Astrocyte (in vitro differentiated cells and primary cell): ENCODE measurements around the gene SYNM. TPM values are rescaled to one million over a fixed set of nuclear protein-coding genes. Genes with fewer than 3 reads are reported as not detected.

Source experiments
- DNase-seq: peaks from one replicate; pipeline ENCODE4 v3.0.0-alpha.2; 2010; ENCODE audit warnings: low read depth
- FAIRE-seq: peaks from 2 replicates; lab custom pipeline; 2011; peaks lifted over from hg19 to GRCh38; lab: Jason Lieb, UNC
- H2AFZ ChIP-seq: 2 replicates; pipeline ENCODE4 v1.6.0; 2012; ENCODE audit warnings: low read depth, low read length, inconsistent platforms
- H3K27ac ChIP-seq: 2 replicates; pipeline ENCODE4 v1.5.1; 2011; ENCODE audit warnings: low read depth, low read length, inconsistent platforms
- H3K27me3 ChIP-seq: 2 replicates; pipeline ENCODE4 v1.6.0; 2011; ENCODE audit warnings: low read length, inconsistent platforms; ENCODE audit not compliant: insufficient read depth
- H3K36me3 ChIP-seq: 2 replicates; pipeline ENCODE4 v1.5.1; 2011; ENCODE audit warnings: low read length, inconsistent platforms; ENCODE audit not compliant: insufficient read depth
- H3K4me1 ChIP-seq: 2 replicates; pipeline ENCODE4 v1.5.1; 2011; ENCODE audit warnings: low read length, inconsistent platforms; ENCODE audit not compliant: insufficient read depth
- H3K4me2 ChIP-seq: 2 replicates; pipeline ENCODE4 v1.6.0; 2012; ENCODE audit warnings: low read length, inconsistent platforms
- H3K4me3 ChIP-seq: 2 replicates; pipeline ENCODE4 v1.5.1; 2011; ENCODE audit warnings: low read depth, mild to moderate bottlenecking, low read length, inconsistent platforms; ENCODE audit not compliant: insufficient read depth
- H3K79me2 ChIP-seq: 2 replicates; pipeline ENCODE4 v1.6.0; 2012; ENCODE audit warnings: mild to moderate bottlenecking, low read length, inconsistent platforms; ENCODE audit not compliant: insufficient read depth
- H3K9ac ChIP-seq: 2 replicates; pipeline ENCODE4 v1.6.0; 2012; ENCODE audit warnings: mild to moderate bottlenecking, low read length, inconsistent platforms
- H3K9me3 ChIP-seq: 2 replicates; pipeline ENCODE4 v1.5.1; 2012; ENCODE audit warnings: low read depth, mild to moderate bottlenecking, low read length, inconsistent platforms; ENCODE audit not compliant: insufficient read depth
- H4K20me1 ChIP-seq: 2 replicates; pipeline ENCODE4 v1.6.0; 2012; ENCODE audit warnings: low read length, inconsistent platforms; ENCODE audit not compliant: insufficient read depth
- H3K27ac Mint-ChIP-seq: one replicate; pipeline ENCODE4 v1.8.0; 2021; ENCODE audit warnings: mild to moderate bottlenecking, mixed read lengths; ENCODE audit not compliant: unreplicated experiment
- H3K27me3 Mint-ChIP-seq: one replicate; pipeline ENCODE4 v1.8.0; 2021; ENCODE audit warnings: low read depth, mixed read lengths; ENCODE audit not compliant: unreplicated experiment
- H3K36me3 Mint-ChIP-seq: one replicate; pipeline ENCODE4 v1.8.0; 2021; ENCODE audit warnings: low read depth, mixed read lengths; ENCODE audit not compliant: unreplicated experiment
- H3K4me1 Mint-ChIP-seq: one replicate; pipeline ENCODE4 v1.8.0; 2021; ENCODE audit warnings: low read depth, mixed read lengths; ENCODE audit not compliant: unreplicated experiment
- H3K4me3 Mint-ChIP-seq: one replicate; pipeline ENCODE4 v1.8.0; 2021; ENCODE audit warnings: mild to moderate bottlenecking, moderate library complexity, mixed read lengths; ENCODE audit not compliant: unreplicated experiment
- H3K9me3 Mint-ChIP-seq: one replicate; pipeline ENCODE4 v1.8.0; 2021; ENCODE audit warnings: mild to moderate bottlenecking, mixed read lengths; ENCODE audit not compliant: unreplicated experiment
- EZH2 ChIP-seq: IDR thresholded peaks from 2 replicates; pipeline ENCODE4 v1.6.1; 2012; ENCODE audit warnings: mild to moderate bottlenecking, low read length, inconsistent platforms; ENCODE audit not compliant: insufficient read depth
- total RNA-seq: library from RNA; stranded (reverse); gene quantifications from 2 replicates; pipeline ENCODE4 v1.2.1, GENCODE V29; 2021
- TF ChIP-seq, protein P1 (sequence below): IDR thresholded peaks from 2 replicates; pipeline ENCODE4 v1.5.1; 2011; ENCODE audit warnings: low read depth, mild to moderate bottlenecking, inconsistent platforms, low read length, moderate library complexity; ENCODE audit not compliant: insufficient read depth

Gene SYNM
- total RNA-seq, 1 donor from 2014 or later: 9.7 TPM

DNA sequence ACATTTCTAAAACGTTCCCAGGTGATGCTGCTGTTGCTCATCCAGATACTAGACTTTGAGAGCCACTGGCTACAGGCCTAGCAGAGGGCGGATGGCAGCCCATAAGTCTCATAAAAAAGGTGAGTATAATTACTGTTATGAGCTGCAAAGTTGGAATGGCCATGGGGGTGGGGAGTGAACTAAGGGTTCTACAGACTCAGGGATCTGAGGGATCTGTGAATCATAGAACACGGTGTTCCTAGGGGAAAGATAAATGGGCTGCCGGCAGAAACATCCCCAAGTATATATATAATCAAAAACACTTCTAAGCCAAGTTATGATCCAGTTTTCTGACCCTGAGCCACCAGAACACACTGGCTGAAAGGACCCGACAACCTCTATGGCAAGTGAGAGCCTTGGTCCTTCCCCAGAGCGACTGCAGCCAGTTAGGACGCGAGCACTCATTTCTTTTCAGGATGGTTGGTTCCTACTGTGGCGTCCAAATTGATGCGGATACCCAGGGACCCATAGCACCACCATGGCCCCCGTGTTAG, 7.9 kb upstream of the SYNM start:
- FAIRE-seq: no peak
- Histone ChIP-seq H3K79me2 (no peaks in the 10 kb centered on the region), H3K4me2 (no peak overlapping the region), H3K9ac (no peak overlapping the region), H3K4me3 (no peak overlapping the region), H3K9me3 (peaks cover 2% of the 10 kb centered on the region), H3K27me3 (peaks cover 2% of the 10 kb centered on the region), H3K27ac (no peak overlapping the region), H2AFZ (no peak overlapping the region), H3K36me3 (no peaks in the 10 kb centered on the region), H3K4me1 (no peaks in the 10 kb centered on the region), H4K20me1 (no peaks in the 10 kb centered on the region)
- peaks cover 49% of the 10 kb centered on the region for H3K27me3 Mint-ChIP-seq
- no peak overlapping the region for H3K27ac Mint-ChIP-seq
- H3K4me1 Mint-ChIP-seq: no peaks in the 10 kb centered on the region
- H3K36me3 Mint-ChIP-seq: peaks cover 1% of the 10 kb centered on the region
- TF ChIP-seq, protein P1, sequence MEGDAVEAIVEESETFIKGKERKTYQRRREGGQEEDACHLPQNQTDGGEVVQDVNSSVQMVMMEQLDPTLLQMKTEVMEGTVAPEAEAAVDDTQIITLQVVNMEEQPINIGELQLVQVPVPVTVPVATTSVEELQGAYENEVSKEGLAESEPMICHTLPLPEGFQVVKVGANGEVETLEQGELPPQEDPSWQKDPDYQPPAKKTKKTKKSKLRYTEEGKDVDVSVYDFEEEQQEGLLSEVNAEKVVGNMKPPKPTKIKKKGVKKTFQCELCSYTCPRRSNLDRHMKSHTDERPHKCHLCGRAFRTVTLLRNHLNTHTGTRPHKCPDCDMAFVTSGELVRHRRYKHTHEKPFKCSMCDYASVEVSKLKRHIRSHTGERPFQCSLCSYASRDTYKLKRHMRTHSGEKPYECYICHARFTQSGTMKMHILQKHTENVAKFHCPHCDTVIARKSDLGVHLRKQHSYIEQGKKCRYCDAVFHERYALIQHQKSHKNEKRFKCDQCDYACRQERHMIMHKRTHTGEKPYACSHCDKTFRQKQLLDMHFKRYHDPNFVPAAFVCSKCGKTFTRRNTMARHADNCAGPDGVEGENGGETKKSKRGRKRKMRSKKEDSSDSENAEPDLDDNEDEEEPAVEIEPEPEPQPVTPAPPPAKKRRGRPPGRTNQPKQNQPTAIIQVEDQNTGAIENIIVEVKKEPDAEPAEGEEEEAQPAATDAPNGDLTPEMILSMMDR: no peak
- TF ChIP-seq EZH2: no peak
- H3K4me3 Mint-ChIP-seq: no peak overlapping the region
- DNase-seq: no peak
- no peaks in the 10 kb centered on the region for H3K9me3 Mint-ChIP-seq

DNA sequence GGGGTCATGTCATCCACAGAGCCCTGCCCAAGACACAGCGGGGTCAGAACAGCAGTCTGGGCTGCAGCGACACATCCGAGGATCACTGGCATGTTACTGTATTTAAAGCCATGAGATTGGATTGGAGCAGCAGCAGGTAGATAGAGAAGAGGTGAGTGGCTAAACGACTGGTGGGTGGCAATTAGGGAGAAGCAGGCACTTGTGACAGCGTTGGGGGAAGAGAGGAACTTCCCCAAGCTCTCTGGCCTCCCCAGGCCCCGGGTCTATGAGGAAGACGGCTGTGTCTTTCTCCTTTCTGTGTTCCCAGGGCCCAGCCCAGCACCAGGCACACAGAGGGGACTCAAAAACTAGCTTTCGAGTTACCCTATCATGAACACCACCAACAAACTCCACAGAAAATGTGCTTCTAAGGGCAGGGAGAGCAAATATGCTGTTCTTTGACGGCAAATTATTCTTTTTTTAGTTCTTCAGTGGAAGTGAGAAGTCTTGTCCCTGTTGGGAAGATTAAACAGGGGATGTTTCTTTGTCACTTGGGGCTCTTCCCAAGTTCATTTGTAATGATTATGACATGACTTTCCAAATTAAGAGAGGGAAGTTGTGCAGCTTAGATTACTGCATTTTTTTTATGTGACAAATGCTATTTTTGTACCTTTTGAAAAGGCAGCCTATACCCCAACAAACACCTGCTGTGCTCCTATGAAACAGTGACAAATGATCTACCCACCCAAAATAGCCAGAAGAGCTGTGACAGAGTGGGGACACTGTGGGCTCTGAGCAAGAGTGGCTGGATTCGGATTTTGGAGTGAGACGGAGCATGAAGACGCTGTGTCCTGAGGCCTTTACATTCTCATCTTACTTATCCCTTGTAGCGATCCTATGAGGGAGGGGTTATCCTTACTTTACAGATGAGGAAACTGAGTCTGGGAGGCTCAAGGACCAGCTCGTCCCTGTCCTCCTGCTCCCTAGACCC, 7.2 kb upstream of the SYNM start:
- FAIRE-seq: no peak
- H3K27ac ChIP-seq: no peak overlapping the region
- H3K36me3 ChIP-seq: no peaks in the 10 kb centered on the region
- H3K27ac Mint-ChIP-seq: no peak overlapping the region
- DNase-seq: no peak
- no peak overlapping the region for H3K4me3 ChIP-seq
- H3K4me2 ChIP-seq: no peak overlapping the region
- peaks cover 2% of the 10 kb centered on the region for H3K9me3 ChIP-seq
- no peaks in the 10 kb centered on the region for H4K20me1 ChIP-seq
- no peak for TF ChIP-seq EZH2
- TF ChIP-seq, protein P1: no peak
- H3K9ac ChIP-seq: no peak overlapping the region
- no peaks in the 10 kb centered on the region for H3K4me1 Mint-ChIP-seq
- H3K36me3 Mint-ChIP-seq: peaks cover 1% of the 10 kb centered on the region
- H3K27me3 ChIP-seq: peaks cover 7% of the 10 kb centered on the region
- H3K27me3 Mint-ChIP-seq: peaks cover 53% of the 10 kb centered on the region
- no peak overlapping the region for H3K4me3 Mint-ChIP-seq
- no peak overlapping the region for H2AFZ ChIP-seq
- H3K9me3 Mint-ChIP-seq: no peaks in the 10 kb centered on the region
- no peaks in the 10 kb centered on the region for H3K4me1 ChIP-seq
- H3K79me2 ChIP-seq: no peaks in the 10 kb centered on the region

DNA sequence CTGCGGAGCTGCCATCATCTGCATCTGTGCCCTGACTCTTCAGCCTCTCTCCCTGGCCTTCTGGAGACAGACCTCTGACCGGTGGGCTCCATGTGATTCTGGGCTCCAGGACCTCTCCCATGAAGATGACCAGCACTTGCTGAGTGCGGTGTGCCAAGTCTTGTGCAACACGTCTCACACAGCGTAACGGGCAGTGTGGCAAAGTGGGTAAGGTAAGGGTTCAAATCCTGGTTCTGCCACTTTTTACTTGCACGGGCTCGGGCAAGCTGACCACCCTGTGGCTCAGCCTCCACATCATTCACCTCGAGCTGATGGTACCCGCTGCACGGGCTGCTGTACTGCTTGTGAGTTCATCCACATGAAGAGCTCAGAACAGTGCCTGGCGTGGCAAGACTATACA, 6.5 kb upstream of the SYNM start:
- no peaks in the 10 kb centered on the region for H3K79me2 ChIP-seq
- no peak overlapping the region for H3K4me2 ChIP-seq
- H3K9me3 ChIP-seq: peaks cover 2% of the 10 kb centered on the region
- H3K27ac ChIP-seq: no peak overlapping the region
- DNase-seq (no peak), FAIRE-seq (no peak)
- Mint-ChIP-seq H3K27ac (no peak overlapping the region), H3K27me3 (peaks cover 56% of the 10 kb centered on the region), H3K4me3 (no peak overlapping the region), H3K9me3 (no peaks in the 10 kb centered on the region), H3K4me1 (no peaks in the 10 kb centered on the region), H3K36me3 (peaks cover 1% of the 10 kb centered on the region)
- no peaks in the 10 kb centered on the region for H3K4me1 ChIP-seq
- peaks cover 7% of the 10 kb centered on the region for H3K27me3 ChIP-seq
- no peak overlapping the region for H2AFZ ChIP-seq
- H3K4me3 ChIP-seq: no peak overlapping the region
- no peaks in the 10 kb centered on the region for H3K36me3 ChIP-seq
- TF ChIP-seq, protein P1: no peak
- TF ChIP-seq EZH2: no peak
- H3K9ac ChIP-seq: no peak overlapping the region
- H4K20me1 ChIP-seq: no peaks in the 10 kb centered on the region
